GM10266 (cell line): ENCODE results near the gene IBTK.
"Not testable (repeated sequence)": the region's sequence is repeated elsewhere in the genome, so short reads cannot be mapped to it uniquely, and the experiment has no call there.

Experiments used
- DNase-seq: peaks from one replicate; pipeline ENCODE4 v3.0.0; 2012; ENCODE audit errors: extremely low spot score
- CTCF ChIP-seq: IDR thresholded peaks from 2 replicates; pipeline ENCODE4 v1.5.1; 2012; ENCODE audit warnings: mild to moderate bottlenecking, low read depth; ENCODE audit not compliant: control insufficient read depth, insufficient read depth; ENCODE audit errors: missing control alignments

The IBTK gene

GRCh38 chr6:82178077-82178758 is 69.3 kb downstream of the IBTK start:
- TF ChIP-seq CTCF = no peak
- DNase-seq = no peak

DNA sequence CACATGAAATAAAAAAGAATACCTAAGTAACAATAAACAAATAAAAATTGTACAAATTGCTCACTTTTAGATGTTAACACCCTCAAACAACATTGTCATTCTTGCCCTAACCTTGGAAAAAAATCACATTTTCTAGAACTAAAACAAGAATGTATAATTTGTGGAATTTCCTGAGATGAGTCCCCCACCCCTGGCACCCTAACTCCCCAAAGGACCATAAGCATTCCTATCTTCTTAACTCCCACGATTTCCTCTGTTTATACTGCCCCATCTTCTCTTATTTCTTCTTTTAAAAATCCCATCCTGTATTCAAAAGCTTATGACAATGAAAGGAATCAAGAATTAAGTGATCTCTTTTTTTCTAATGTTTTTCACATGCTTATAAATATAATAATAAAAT is 70.9 kb downstream of the IBTK start:
- no peak for TF ChIP-seq CTCF
- no peak for DNase-seq

GRCh38 chr6:82172594-82172993 is 75.0 kb downstream of the IBTK start:
- no peak for DNase-seq
- no peak for TF ChIP-seq CTCF

GRCh38 chr6:82169138-82169876 is 78.2 kb downstream of the IBTK start:
- TF ChIP-seq CTCF = no peak
- no peak for DNase-seq

DNA sequence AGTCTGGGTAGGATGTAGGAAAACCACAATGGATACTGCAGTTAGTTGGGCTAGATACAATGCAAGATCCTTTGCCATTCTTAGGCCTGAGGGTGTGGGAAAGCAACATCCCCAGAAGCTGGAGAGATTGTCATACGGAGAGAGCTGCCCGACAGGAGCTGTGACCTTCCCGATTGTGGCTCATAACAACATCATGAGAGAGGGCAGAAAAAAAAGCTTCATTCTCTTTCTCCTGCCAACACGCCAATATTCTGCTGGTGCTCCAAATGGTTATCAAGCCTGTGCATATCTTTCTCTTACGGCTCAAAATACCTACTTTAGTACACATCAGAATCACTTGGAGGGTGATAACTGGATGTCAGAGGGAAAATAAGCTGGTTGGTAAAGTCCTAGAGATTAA is 81.1 kb downstream of the IBTK start:
- no peak for TF ChIP-seq CTCF
- no peak for DNase-seq

GRCh38 chr6:82160255-82160990 is 87.1 kb downstream of the IBTK start:
- no peak for DNase-seq
- TF ChIP-seq CTCF = no peak

- not testable (repeated sequence) for DNase-seq
These were observed 94.8 kb downstream of the IBTK start for GRCh38 chr6:82152786-82153185.

DNA sequence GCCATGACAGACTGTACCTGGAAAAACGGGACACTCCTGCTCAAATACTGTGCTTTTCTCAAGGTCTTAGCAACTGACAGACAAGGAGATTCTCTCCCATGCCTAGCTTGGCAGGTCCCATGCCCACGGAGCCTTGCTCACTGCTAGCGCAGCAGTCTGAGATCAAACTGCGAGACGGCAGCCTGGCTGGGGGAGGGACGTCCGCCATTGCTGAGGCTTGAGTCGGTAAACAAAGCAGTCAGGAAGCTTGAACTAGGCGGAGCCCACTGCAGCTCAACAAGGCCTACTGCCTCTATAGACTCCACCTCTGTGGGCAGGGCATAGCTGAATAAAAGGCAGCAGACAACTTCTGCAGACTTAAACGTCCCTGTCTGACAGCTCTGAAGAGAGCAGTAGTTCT is 96.4 kb downstream of the IBTK start:
- not testable (repeated sequence) for DNase-seq
